PC-9 (cell line): ENCODE data around the gene ABCG4. TPM values are rescaled to one million over a fixed set of nuclear protein-coding genes. Genes with fewer than 3 reads are reported as not detected.

ENCODE experiments used
- BruUV-seq: library from RNA; stranded (reverse); fragments of 400-500 nt; replicated peaks from 2 replicates; lab custom pipeline; 2021; lab: Mats Ljungman, UMichigan
- CTCF ChIA-PET: fragments of 300-600 bp; sonication (Branson Sonifier 250); formaldehyde crosslinking; loops from one replicate; lab custom pipeline; 2022; ENCODE audit warnings: antibody characterized with exemption; lab: Charles Lee
- POLR2A ChIA-PET: fragments of 300-600 bp; sonication (Branson Sonifier 250); formaldehyde crosslinking; loops from one replicate; lab custom pipeline; 2022; ENCODE audit warnings: antibody characterized with exemption; ENCODE audit not compliant: unreplicated experiment; lab: Charles Lee
- DNase-seq, 2 experiments: peaks; one replicate each; pipeline versions ENCODE4 v3.0.0 to v3.0.0-alpha.2; 2015 to 2022; ENCODE audit warnings: mixed read lengths in 1 of 2
- H2AFZ ChIP-seq: fragments of 200-600 bp; sonication (generic); 2 replicates; pipeline ENCODE4 v1.8.1; 2017; ENCODE audit warnings: antibody characterized with exemption
- H3F3A ChIP-seq: fragments of 200-600 bp; sonication (generic); 2 replicates; pipeline ENCODE4 v1.8.1; 2017; ENCODE audit warnings: antibody characterized with exemption, mild to moderate bottlenecking, low read depth; ENCODE audit not compliant: insufficient read depth
- H3K27ac ChIP-seq: fragments of 200-600 bp; sonication (generic); 2 replicates; pipeline ENCODE4 v1.6.1; 2016; ENCODE audit warnings: mixed run types
- H3K27me3 ChIP-seq: fragments of 200-600 bp; sonication (generic); 2 replicates; pipeline ENCODE4 v1.6.1; 2016; ENCODE audit warnings: low read depth, mixed run types; ENCODE audit not compliant: insufficient read depth
- H3K36me3 ChIP-seq: fragments of 200-600 bp; sonication (generic); 2 replicates; pipeline ENCODE4 v1.6.1; 2016; ENCODE audit warnings: low read depth, mixed run types
- H3K4me1 ChIP-seq: fragments of 200-600 bp; sonication (generic); replicated peaks from 2 replicates; pipeline ENCODE4 v1.6.1; 2016; ENCODE audit warnings: mixed run types; ENCODE audit not compliant: insufficient read depth
- H3K4me2 ChIP-seq: fragments of 200-600 bp; sonication (generic); 2 replicates; pipeline ENCODE4 v1.6.1; 2017; ENCODE audit warnings: mixed run types
- H3K4me3 ChIP-seq: fragments of 200-600 bp; sonication (generic); 2 replicates; pipeline ENCODE4 v1.6.1; 2016; ENCODE audit warnings: mixed run types
- H3K79me2 ChIP-seq: fragments of 200-600 bp; sonication (generic); 2 replicates; pipeline ENCODE4 v1.6.1; 2017; ENCODE audit warnings: low read depth, mixed run types
- H3K9me2 ChIP-seq: fragments of 200-600 bp; sonication (generic); 2 replicates; pipeline ENCODE4 v1.8.1; 2017; ENCODE audit warnings: mild to moderate bottlenecking; ENCODE audit not compliant: insufficient read depth
- H3K9me3 ChIP-seq: fragments of 200-600 bp; sonication (generic); 2 replicates; pipeline ENCODE4 v1.8.1; 2016; ENCODE audit warnings: low read depth; ENCODE audit not compliant: insufficient read depth
- H4K20me1 ChIP-seq: fragments of 200-600 bp; sonication (generic); 2 replicates; pipeline ENCODE4 v1.8.1; 2017; ENCODE audit not compliant: insufficient read depth
- CTCF ChIP-seq: fragments of 200-600 bp; sonication (generic); conservative IDR thresholded peaks from 2 replicates; pipeline ENCODE4 v1.6.1; 2017; ENCODE audit warnings: mixed run types, antibody characterized with exemption, mild to moderate bottlenecking, moderate library complexity
- EZH2 ChIP-seq: fragments of 200-600 bp; sonication (generic); IDR thresholded peaks from 2 replicates; pipeline ENCODE4 v1.8.0; 2017; ENCODE audit warnings: antibody characterized with exemption, low read depth
- intact Hi-C: fragments of 100-400 bp; cut with micrococcal nuclease; formaldehyde crosslinking; loops from one replicate; pipeline ENCODE4 v1.10.0; 2022; ENCODE audit not compliant: unreplicated experiment
- total RNA-seq: library from RNA; stranded (reverse); gene quantifications from 2 replicates; pipeline ENCODE4 v1.2.3, GENCODE V29; 2021

Gene ABCG4
- total RNA-seq, 1 experiment from 2014 or later, result 0.11 TPM

- POLR2A ChIA-PET, result interaction anchor here (0.5 to 0.8 kb wide), 2 partner anchors 13 kb away, joined by 5 to 6 read pairs; partner anchors contain the start of gene HINFP
- peak overlapping the region; percentile 81; the same call in 1 of the 2 replicates for H2AFZ ChIP-seq
- peaks cover 23% of the 10 kb centered on the region for H3F3A ChIP-seq
- H3K4me1 ChIP-seq, result peaks cover 30% of the 10 kb centered on the region
- H3K4me2 ChIP-seq, result peak overlapping the region; percentile 96
- peak; percentile 85 to 99 for DNase-seq
- peak overlapping the region; percentile 45 for H3K27ac ChIP-seq
- H4K20me1 ChIP-seq, result no peaks in the 10 kb centered on the region
- H3K9me3 ChIP-seq, result no peaks in the 10 kb centered on the region
- no peaks in the 10 kb centered on the region for H3K9me2 ChIP-seq
- intact Hi-C loops, result no loop called here
- H3K36me3 ChIP-seq, result peaks cover 9% of the 10 kb centered on the region; the same call in 1 of the 2 replicates
- no peaks in the 10 kb centered on the region for H3K27me3 ChIP-seq
- BruUV-seq, result TSS peak; percentile 6
- H3K79me2 ChIP-seq, result peaks cover 16% of the 10 kb centered on the region
- CTCF ChIA-PET, result no interaction called here
- H3K4me3 ChIP-seq, result peak overlapping the region; percentile 90
- TF ChIP-seq EZH2 (no peak), CTCF (no peak)
Observed at GRCh38 chr11:119108146-119108856, 40.6 kb upstream of the ABCG4 start.

GRCh38 chr11:119108857-119109221 is 40.0 kb upstream of the ABCG4 start:
- no peak for TF ChIP-seq CTCF
- TF ChIP-seq EZH2, result no peak
- POLR2A ChIA-PET, result no interaction called here

DNA sequence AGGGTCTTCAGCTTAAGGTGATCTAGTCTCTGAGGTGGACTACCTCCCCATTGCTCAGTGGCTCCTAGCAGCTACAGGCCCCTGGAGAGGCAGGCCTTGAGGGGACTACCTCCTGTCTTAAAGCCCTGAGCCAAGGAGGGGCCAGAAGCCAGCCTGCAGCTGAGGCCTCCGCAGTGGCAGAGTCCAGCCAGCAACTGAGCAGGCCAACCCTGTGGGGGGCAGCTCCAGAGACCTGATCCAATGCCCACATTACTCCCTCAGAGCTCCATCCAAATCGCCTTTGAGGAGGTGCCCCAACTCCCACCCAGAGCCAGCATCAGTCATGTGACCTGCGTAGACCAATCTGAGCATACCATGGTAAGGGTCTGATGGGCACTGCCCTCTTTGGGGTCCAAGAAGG is 39.0 kb upstream of the ABCG4 start:
- H3K27me3 ChIP-seq, result no peaks in the 10 kb centered on the region
- peaks cover 11% of the 10 kb centered on the region for H3F3A ChIP-seq
- no peaks in the 10 kb centered on the region for H3K9me3 ChIP-seq
- no peak overlapping the region for H2AFZ ChIP-seq
- H3K9me2 ChIP-seq, result no peaks in the 10 kb centered on the region
- CTCF ChIA-PET, result no interaction called here
- no peaks in the 10 kb centered on the region for H4K20me1 ChIP-seq
- BruUV-seq, result no TSS peak
- no peak for TF ChIP-seq CTCF
- TF ChIP-seq EZH2, result no peak
- no peak overlapping the region for H3K4me2 ChIP-seq
- DNase-seq, result peak in 1 of 2 experiments; percentile 30
- peaks cover 9% of the 10 kb centered on the region; the same call in 1 of the 2 replicates for H3K36me3 ChIP-seq
- POLR2A ChIA-PET, result interaction anchor here (0.6 kb wide), 1 partner anchor 14 kb away, joined by 3 read pairs; no protein-coding TSS in a partner anchor
- H3K4me3 ChIP-seq, result no peak overlapping the region
- H3K27ac ChIP-seq, result no peak overlapping the region
- H3K4me1 ChIP-seq, result peaks cover 25% of the 10 kb centered on the region
- intact Hi-C loops, result no loop called here
- H3K79me2 ChIP-seq, result peaks cover 16% of the 10 kb centered on the region

More at GRCh38 chr11:119108857-119109221, 40.0 kb upstream of the ABCG4 start:
- Histone ChIP-seq H3K27ac (peak overlapping the region; percentile 14; the same call in 1 of the 2 replicates), H3K27me3 (no peaks in the 10 kb centered on the region), H4K20me1 (no peaks in the 10 kb centered on the region), H3K36me3 (peaks cover 9% of the 10 kb centered on the region; the same call in 1 of the 2 replicates), H3F3A (peaks cover 17% of the 10 kb centered on the region), H3K9me3 (no peaks in the 10 kb centered on the region), H3K4me3 (peak overlapping the region; percentile 90), H3K4me2 (peak overlapping the region; percentile 96), H2AFZ (no peak overlapping the region), H3K4me1 (peaks cover 25% of the 10 kb centered on the region), H3K79me2 (peaks cover 16% of the 10 kb centered on the region), H3K9me2 (no peaks in the 10 kb centered on the region)
- intact Hi-C loops, result no loop called here
- no peak for DNase-seq
- CTCF ChIA-PET, result no interaction called here
- BruUV-seq, result no TSS peak
